Measurements from ENCODE around the gene PRPF38B.

- TF ChIP-seq CTCF (conservative IDR thresholded peaks at IDR 0.05 in 1 of 2, IDR thresholded peaks at IDR 0.05 in 1 of 2; ENCODE audit: low read depth in 1 of 2, low read length in 2 of 2) (no peak), EZH2 (IDR thresholded peaks at IDR 0.05; ENCODE audit: low read length, missing control alignments) (no peak)
These were observed 46.4 kb upstream of the PRPF38B start for GRCh38 chr1:108645564-108646184.

Measured in fibroblast of lung (primary cell).